Activated naive CD4-positive, alpha-beta T cell treated with anti-CD3 and anti-CD28 coated beads for 36 hours (primary cell): Measurements from ENCODE around the gene PDCL3. TPM values are rescaled to one million over a fixed set of nuclear protein-coding genes. Genes with fewer than 3 reads are reported as not detected.

Experiments used
- CTCF ChIA-PET: fragments of 350-600 bp; sonication (Branson Sonifier 250); formaldehyde crosslinking; loops from one replicate; lab custom pipeline; 2021; ENCODE audit warnings: antibody characterized with exemption; lab: Charles Lee
- DNase-seq: peaks from one replicate; pipeline ENCODE4 v3.0.0-alpha.2; 2020
- H3K27ac Mint-ChIP-seq: one replicate; pipeline ENCODE4 v1.8.0; 2021; ENCODE audit warnings: mild to moderate bottlenecking, mixed read lengths
- H3K27me3 Mint-ChIP-seq: one replicate; pipeline ENCODE4 v1.8.0; 2021; ENCODE audit warnings: low read depth, mixed read lengths
- H3K36me3 Mint-ChIP-seq: one replicate; pipeline ENCODE4 v1.8.0; 2021; ENCODE audit warnings: low read depth, mixed read lengths
- H3K4me1 Mint-ChIP-seq: one replicate; pipeline ENCODE4 v1.8.0; 2021; ENCODE audit warnings: low read depth, mixed read lengths
- H3K4me3 Mint-ChIP-seq: one replicate; pipeline ENCODE4 v1.8.0; 2021; ENCODE audit warnings: mild to moderate bottlenecking, moderate library complexity, mixed read lengths
- H3K9me3 Mint-ChIP-seq: one replicate; pipeline ENCODE4 v1.8.0; 2021; ENCODE audit warnings: mixed read lengths
- intact Hi-C: fragments of 100-400 bp; cut with micrococcal nuclease; formaldehyde crosslinking; loops from one replicate; pipeline ENCODE4 v1.15.1; 2023
- total RNA-seq, 2 experiments: library from RNA; stranded (reverse); gene quantifications; one replicate each; pipeline ENCODE4 v1.2.3, GENCODE V29; 2021

PDCL3 gene
- total RNA-seq, 2 experiments from 2014 or later, result 42.2 to 42.8 TPM

DNA sequence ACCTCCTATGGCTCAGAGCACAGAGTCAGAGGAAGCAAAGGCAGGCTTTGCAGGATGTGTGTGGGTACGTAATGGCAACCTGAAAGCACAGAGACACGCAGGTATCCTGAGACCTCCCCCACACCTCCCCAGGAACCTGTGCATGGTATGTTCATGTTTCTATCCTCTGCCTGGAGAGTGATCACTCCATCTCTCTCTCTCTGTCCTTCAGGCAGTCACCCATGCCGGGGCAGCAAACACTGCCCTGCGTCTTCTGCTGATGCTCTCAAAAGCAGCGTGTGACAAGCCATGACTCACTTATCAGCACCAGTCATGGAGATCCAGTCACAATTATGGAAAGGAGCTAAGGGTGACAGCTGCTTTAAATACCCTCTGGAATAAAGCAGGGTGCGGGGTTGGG lies 52.7 kb downstream of the PDCL3 start:
- no peaks in the 10 kb centered on the region for H3K27me3 Mint-ChIP-seq
- intact Hi-C loops, result no loop called here
- no peaks in the 10 kb centered on the region for H3K9me3 Mint-ChIP-seq
- H3K36me3 Mint-ChIP-seq, result no peaks in the 10 kb centered on the region
- no peak overlapping the region for H3K27ac Mint-ChIP-seq
- no peak for DNase-seq
- CTCF ChIA-PET, result interaction anchor here (0.7 kb wide), 1 partner anchor 16 kb away, joined by 4 read pairs; no protein-coding TSS in a partner anchor
- no peak overlapping the region for H3K4me3 Mint-ChIP-seq
- H3K4me1 Mint-ChIP-seq, result peaks cover 13% of the 10 kb centered on the region

DNA sequence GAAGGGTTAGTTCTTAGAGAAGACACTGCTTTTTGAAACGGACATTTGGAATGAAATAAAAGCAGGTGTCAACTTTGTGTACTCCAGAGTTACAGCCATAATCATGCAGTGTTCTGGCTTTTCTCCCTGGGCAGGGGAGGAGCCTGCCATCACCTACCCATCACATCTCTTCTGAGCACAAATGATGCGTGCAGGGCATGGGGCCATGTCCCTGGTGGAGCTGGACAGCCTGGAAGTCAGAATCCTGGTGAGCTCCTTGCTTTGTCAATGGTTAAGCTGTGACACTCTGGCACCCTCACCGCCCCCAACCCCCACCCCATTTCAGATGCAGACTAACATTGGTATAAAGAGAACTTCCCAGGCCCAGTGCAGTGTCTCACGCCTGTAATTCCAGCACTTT lies 53.1 kb downstream of the PDCL3 start:
- Mint-ChIP-seq H3K4me1 (peaks cover 12% of the 10 kb centered on the region), H3K27ac (no peak overlapping the region), H3K4me3 (no peak overlapping the region), H3K36me3 (no peaks in the 10 kb centered on the region), H3K27me3 (no peaks in the 10 kb centered on the region), H3K9me3 (no peaks in the 10 kb centered on the region)
- no peak for DNase-seq
- CTCF ChIA-PET, result interaction anchor here (0.7 kb wide), 2 partner anchors 16 to 365 kb away, joined by 4 read pairs; no protein-coding TSS in a partner anchor
- intact Hi-C loops, result no loop called here

DNA sequence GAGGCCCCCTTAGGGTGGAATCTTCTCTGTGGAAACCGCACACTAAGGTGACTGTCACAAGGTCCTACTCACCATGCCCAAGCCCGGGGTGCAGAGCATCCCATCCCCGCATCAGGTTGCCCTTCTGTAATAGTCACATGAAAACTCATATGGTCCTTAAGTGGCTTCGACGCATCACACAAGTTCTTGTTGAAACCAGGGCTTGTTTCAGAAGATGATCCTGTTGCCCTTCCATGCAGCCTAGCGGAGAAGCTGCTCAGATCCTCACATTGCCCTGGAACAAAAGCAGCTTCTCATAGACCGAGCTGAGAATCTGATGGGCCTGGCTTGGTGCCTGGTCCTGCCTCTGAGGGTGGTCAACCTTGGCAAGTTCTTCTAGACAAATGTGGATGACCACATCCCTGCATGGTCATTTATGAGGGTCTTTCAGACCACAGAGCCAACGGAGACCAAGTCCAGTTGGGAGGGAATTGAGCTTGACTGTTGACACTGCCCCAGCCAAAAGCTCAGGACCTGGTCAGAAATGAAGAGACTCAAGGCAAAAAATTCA lies 54.1 kb downstream of the PDCL3 start:
- CTCF ChIA-PET, result interaction anchor here (0.7 to 1.5 kb wide), 3 partner anchors 9 to 364 kb away, joined by 4 to 6 read pairs (median 4); no protein-coding TSS in a partner anchor
- Mint-ChIP-seq H3K27ac (no peak overlapping the region), H3K9me3 (peaks cover 3% of the 10 kb centered on the region), H3K27me3 (no peaks in the 10 kb centered on the region), H3K4me3 (no peak overlapping the region), H3K4me1 (peaks cover 12% of the 10 kb centered on the region), H3K36me3 (no peaks in the 10 kb centered on the region)
- intact Hi-C loops, result no loop called here
- no peak for DNase-seq

DNA sequence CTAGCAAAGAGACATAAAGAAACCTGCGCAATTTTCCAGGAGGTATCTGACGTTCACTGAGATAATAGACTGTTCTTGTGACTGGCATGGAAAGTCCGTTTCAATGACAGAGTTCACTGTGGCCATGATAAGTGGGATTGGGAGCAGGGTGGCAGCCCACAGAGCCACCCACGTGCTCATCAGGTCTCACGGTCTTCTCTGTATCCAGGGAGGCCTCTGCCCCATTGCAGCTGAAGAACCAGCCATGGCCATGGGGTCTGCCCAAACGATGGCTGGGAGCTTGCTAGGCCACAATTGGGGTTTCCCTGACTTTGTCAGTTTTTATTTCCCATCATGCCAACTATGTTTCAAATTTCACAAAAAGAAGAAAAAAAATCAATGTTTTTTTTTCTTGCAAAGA lies 57.2 kb downstream of the PDCL3 start:
- no peak for DNase-seq
- H3K4me1 Mint-ChIP-seq, result peaks cover 12% of the 10 kb centered on the region
- H3K36me3 Mint-ChIP-seq, result no peaks in the 10 kb centered on the region
- no peak overlapping the region for H3K4me3 Mint-ChIP-seq
- no peaks in the 10 kb centered on the region for H3K27me3 Mint-ChIP-seq
- intact Hi-C loops, result no loop called here
- H3K27ac Mint-ChIP-seq, result no peak overlapping the region
- peaks cover 8% of the 10 kb centered on the region for H3K9me3 Mint-ChIP-seq
- CTCF ChIA-PET, result no interaction called here

DNA sequence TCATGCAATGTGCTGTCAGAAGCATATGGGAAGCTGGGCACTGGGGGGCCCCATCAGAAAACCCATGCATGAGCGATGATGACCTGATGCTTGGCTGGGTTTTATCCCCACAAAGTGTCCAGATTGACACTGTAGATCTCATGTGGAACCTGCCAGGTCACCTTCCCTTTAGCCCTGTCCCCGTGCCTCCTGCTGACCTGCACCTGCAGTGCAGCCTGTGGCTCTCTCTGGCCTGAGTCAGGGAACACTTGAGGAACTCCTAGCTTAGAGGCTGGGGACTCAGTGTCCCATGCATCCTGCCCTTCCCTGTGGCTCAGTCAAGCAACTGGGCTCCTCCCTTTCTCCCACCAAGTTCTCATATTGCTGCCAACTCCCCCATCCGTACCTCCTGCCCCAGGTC lies 57.7 kb downstream of the PDCL3 start:
- intact Hi-C loops, result no loop called here
- Mint-ChIP-seq H3K9me3 (peaks cover 8% of the 10 kb centered on the region), H3K36me3 (no peaks in the 10 kb centered on the region), H3K27me3 (no peaks in the 10 kb centered on the region), H3K4me1 (peaks cover 12% of the 10 kb centered on the region), H3K27ac (no peak overlapping the region), H3K4me3 (no peak overlapping the region)
- CTCF ChIA-PET, result interaction anchor here (0.6 to 1.0 kb wide), 2 partner anchors 10 to 390 kb away, joined by 3 to 4 read pairs; no protein-coding TSS in a partner anchor
- DNase-seq, result no peak

DNA sequence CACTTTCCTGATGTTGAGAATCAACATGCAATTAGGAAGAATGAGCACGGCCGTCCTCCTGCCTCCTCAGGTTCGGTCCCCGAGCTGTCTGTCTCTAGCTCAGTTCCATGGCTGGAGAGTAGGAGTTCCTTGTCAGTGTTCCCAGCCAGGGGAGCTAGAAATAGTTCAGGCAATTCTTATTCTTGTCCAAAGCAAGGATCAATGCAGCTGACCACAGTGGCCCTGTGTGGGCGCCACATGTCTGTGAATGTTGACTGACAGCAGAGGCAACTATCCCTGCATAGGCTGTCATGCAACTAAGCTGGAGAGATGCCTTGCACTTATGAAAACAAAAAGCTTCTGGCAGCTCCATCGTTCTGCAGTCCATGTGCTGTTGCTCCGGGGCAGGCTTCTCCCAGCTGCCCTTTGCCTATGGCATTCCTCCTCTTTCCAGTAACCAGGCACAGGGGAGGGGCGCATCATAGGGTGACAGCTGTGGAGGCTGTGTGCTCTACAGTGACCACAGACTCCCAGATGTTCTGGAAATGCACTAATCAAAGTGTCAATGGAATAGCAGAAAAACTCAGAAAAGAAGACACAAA lies 58.7 kb downstream of the PDCL3 start:
- no peaks in the 10 kb centered on the region for H3K36me3 Mint-ChIP-seq
- CTCF ChIA-PET, result interaction anchor here (0.5 to 1.5 kb wide), 6 partner anchors 11 to 281 kb away, joined by 3 to 5 read pairs (median 3); no protein-coding TSS in a partner anchor
- peaks cover 9% of the 10 kb centered on the region for H3K4me1 Mint-ChIP-seq
- peaks cover 8% of the 10 kb centered on the region for H3K9me3 Mint-ChIP-seq
- H3K4me3 Mint-ChIP-seq, result no peak overlapping the region
- H3K27me3 Mint-ChIP-seq, result no peaks in the 10 kb centered on the region
- no peak for DNase-seq
- intact Hi-C loops, result no loop called here
- no peak overlapping the region for H3K27ac Mint-ChIP-seq

DNA sequence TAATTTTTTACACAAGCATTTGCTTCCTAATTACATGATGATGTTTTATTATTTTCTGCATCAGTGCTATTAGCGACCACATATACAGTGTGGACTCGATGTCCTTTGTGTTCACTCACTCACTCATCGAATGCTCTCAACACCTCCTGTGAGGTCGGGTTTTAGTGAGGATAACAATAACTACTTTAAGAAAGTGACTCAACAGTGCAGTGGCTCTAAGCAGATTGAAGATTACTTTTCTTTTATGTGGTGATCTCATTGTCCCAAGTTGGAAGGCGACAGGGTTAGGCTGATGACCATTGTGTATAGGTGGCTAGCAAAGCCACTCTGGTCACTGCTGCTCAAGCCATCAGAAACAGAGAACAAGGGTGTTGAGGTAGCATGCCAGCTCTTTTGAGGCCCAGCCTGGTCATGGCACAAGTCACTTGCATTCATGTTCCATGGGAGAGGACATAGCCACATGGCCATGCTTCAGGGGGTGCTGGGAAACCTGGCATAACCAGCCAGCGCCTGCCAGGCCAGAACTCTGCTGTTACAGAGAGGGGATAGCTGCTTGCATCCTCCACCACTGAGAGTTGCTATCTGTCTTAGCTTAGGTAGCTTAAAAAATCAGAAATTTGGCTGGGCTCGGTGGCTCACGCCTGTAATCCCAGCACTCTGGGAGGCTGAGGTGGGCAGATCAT lies 60.4 kb downstream of the PDCL3 start:
- Mint-ChIP-seq H3K27me3 (no peaks in the 10 kb centered on the region), H3K4me1 (peaks cover 6% of the 10 kb centered on the region), H3K4me3 (no peak overlapping the region), H3K36me3 (no peaks in the 10 kb centered on the region), H3K27ac (no peak overlapping the region), H3K9me3 (peaks cover 8% of the 10 kb centered on the region)
- DNase-seq, result no peak
- CTCF ChIA-PET, result interaction anchor here (1.5 kb wide), 1 partner anchor 19 kb away, joined by 5 read pairs; no protein-coding TSS in a partner anchor
- intact Hi-C loops, result no loop called here

DNA sequence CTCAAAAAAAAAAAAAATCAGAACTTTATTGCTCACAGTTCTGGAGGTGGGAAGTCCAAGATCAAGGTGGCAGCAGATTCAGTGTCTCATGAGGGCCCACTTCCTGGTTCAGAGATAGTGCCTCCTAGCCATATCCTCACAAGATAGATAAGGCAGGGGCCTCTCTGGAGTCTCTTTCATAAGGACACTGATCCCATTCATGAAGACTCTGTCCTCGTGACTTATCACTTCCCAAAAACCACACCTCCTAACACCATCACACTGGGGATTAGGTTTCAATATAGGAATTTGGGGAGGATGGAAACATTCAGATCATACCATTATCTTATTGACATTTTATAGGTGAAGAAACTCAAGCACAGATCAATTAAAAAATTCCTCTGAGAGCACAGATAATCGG lies 61.1 kb downstream of the PDCL3 start:
- CTCF ChIA-PET, result no interaction called here
- intact Hi-C loops, result no loop called here

DNA sequence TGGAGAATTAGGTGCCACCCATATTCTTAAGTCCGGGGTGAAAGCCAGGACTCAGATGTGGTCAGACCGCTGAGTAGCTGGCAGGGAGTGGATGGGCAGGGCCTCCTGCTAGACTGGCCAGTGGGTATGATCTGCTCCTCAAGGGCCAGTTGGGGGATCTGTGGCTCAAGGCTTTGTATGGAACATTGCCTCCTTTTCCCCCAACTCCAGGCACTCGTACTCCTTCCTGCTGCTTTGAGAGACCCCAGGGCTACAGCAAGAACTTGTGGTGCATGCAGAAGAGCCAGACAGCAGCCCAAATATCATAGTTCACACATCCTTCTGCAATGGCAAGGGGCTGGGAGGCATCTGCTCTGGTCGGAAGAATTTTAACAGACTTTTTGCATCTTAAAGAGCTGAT lies 61.7 kb downstream of the PDCL3 start:
- Mint-ChIP-seq H3K4me1 (peaks cover 6% of the 10 kb centered on the region), H3K27ac (no peak overlapping the region), H3K27me3 (no peaks in the 10 kb centered on the region), H3K9me3 (peaks cover 8% of the 10 kb centered on the region), H3K36me3 (no peaks in the 10 kb centered on the region), H3K4me3 (no peak overlapping the region)
- CTCF ChIA-PET, result no interaction called here
- intact Hi-C loops, result no loop called here
- DNase-seq, result no peak

More for the DNA sequence above, 61.1 kb downstream of the PDCL3 start:
- no peaks in the 10 kb centered on the region for H3K27me3 Mint-ChIP-seq
- H3K27ac Mint-ChIP-seq, result no peak overlapping the region
- H3K9me3 Mint-ChIP-seq, result peaks cover 8% of the 10 kb centered on the region
- H3K4me1 Mint-ChIP-seq, result peaks cover 6% of the 10 kb centered on the region
- no peak for DNase-seq
- H3K36me3 Mint-ChIP-seq, result no peaks in the 10 kb centered on the region
- H3K4me3 Mint-ChIP-seq, result no peak overlapping the region

DNA sequence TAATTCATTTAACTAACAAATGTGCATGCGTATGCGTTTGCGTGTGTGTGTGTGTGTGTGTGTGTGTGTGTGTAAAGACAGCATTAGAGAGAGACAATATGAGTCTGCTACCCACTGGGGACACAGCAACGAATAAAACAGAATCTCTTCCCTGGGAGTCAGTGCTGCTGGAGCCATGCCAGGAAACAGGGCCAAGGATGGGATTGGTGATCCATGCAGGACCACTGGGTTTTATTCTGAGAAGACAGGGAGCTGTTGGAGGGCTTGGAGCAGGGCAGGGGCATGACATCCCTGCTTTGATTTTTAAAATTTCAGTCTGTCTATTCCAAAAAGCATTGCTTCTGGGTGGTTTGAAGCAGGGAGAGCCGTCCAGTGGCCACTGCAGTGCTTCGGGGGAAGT lies 62.9 kb downstream of the PDCL3 start:
- CTCF ChIA-PET, result interaction anchor here (1.9 kb wide), 1 partner anchor 19 kb away, joined by 4 read pairs; no protein-coding TSS in a partner anchor

More for the DNA sequence above, 62.9 kb downstream of the PDCL3 start:
- H3K9me3 Mint-ChIP-seq, result peaks cover 8% of the 10 kb centered on the region
- no peak overlapping the region for H3K27ac Mint-ChIP-seq
- DNase-seq, result no peak
- H3K4me1 Mint-ChIP-seq, result peaks cover 18% of the 10 kb centered on the region
- no peak overlapping the region for H3K4me3 Mint-ChIP-seq
- no peaks in the 10 kb centered on the region for H3K36me3 Mint-ChIP-seq
- H3K27me3 Mint-ChIP-seq, result no peaks in the 10 kb centered on the region
- intact Hi-C loops, result no loop called here
